Activated CD8-positive, alpha-beta memory T cell treated with anti-CD3 and anti-CD28 coated beads, Interleukin-2, amount 50 U/mL, for 24 hours (primary cell): Measurements from ENCODE around the gene EXOC1.

Experiments
- DNase-seq: peaks from one replicate; pipeline ENCODE4 v3.0.0-alpha.2; 2020; ENCODE audit errors: extremely low read depth

Gene EXOC1

DNA sequence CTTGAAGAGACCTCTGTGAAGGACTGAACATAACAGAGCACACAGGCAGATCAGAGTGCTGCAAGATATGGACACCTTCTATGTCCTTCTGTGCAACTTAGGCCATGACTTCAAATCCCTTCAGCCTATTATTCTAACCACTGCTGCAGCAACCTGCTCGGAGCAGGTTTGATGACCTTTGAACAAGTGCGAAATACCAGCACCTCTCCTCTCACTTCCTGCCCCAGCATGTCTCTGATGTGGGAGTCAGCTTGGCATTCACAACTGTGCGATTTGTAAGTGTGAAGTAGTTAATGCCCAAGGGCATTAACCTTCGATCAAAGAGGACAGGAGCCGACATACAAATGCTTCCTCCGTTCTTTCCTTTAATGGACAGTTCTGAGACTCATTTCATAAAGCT lies 1.6 kb upstream of the EXOC1 start:
- no peak for DNase-seq

GRCh38 chr4:55854129-55854528 lies 681 bp downstream of the EXOC1 start:
- DNase-seq: no peak

- DNase-seq: no peak
Measured at GRCh38 chr4:55857586-55857985, 4.1 kb downstream of the EXOC1 start.

GRCh38 chr4:55859711-55860110 lies 6.3 kb downstream of the EXOC1 start:
- DNase-seq: no peak

DNA sequence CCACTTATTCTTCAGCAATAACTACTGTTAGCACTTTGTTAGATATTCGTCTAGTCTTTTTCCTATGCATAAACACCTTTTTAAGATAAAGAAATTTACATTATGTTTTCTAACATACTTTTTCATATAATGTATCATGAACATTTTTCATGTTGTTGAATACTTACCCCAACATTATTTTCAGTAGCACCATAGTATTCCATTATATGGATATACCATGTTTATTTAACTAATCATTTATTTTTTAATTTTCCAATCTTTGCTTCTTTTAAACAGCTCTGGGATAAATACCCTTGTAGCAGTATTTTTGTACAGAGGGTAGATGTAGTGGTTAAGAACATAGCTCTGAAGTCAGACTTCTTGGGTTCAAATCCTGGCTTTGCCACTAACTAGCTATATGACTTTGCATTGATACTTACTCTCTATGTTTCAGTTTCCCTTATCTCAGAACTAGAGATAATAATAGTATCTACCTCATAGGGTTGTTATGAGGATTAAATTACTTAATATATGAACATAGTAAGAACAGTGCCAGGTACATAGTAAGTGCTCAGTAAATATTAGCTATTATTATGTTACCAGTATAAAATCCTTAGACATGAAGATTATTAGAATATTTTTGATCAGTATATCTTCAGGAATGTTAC lies 11.3 kb downstream of the EXOC1 start:
- no peak for DNase-seq

DNA sequence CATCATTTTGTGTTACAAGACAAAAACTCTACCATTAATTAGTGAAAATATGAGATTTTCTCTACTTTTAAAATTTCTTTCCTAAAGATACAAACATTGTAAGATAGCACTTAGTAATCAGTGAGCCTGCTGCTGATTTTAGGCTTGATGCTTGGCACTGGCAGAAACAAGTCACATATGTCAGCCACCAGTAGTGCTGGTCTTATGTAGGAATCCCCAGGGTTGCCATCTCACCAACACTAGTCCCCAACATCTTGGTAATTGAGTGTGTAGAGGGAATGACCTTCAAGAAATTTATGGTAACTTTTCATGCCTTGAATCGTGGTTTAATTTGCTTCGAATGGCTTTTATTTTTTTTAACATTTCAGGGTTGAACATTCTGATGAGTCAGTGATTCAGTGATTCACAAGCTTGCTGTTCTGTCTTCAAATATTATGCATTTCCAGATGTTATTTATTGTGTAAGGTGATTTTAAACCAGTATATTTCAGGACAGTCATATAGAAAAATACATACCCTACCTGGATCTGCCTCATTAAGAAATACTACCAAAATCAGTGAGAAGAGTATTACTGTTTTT lies 11.9 kb downstream of the EXOC1 start:
- no peak for DNase-seq

GRCh38 chr4:55866290-55866907 lies 13.0 kb downstream of the EXOC1 start:
- no peak for DNase-seq

GRCh38 chr4:55866973-55867574 lies 13.6 kb downstream of the EXOC1 start:
- DNase-seq: no peak

DNA sequence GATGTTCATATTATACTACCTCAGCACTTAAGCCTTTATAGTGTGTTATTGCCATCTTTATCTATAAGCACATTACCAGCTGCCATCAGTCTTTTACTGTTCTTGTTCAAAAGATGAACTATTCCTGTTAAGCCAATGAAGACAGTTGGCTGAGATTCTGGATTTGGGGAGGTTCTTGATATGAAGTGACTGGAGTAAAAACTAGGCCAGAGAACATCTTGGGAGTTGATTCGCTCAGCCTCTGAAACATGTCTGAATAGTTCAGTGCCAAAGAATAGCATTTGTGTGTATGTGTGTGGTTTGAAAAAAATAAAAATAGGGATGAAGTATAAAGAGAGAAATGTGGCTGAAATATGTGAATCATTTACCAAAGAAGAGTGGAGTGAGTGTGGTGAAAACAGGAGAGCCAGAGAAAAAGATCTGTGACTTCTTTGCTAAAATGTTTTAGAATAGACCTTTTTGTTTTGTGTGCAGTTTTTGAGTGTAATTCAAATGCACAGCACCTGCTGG lies 15.2 kb downstream of the EXOC1 start:
- no peak for DNase-seq

GRCh38 chr4:55871299-55871800 lies 17.9 kb downstream of the EXOC1 start:
- no peak for DNase-seq

- no peak for DNase-seq
Measured at GRCh38 chr4:55874831-55875230, 21.4 kb downstream of the EXOC1 start.

GRCh38 chr4:55876387-55876786 lies 22.9 kb downstream of the EXOC1 start:
- no peak for DNase-seq

DNA sequence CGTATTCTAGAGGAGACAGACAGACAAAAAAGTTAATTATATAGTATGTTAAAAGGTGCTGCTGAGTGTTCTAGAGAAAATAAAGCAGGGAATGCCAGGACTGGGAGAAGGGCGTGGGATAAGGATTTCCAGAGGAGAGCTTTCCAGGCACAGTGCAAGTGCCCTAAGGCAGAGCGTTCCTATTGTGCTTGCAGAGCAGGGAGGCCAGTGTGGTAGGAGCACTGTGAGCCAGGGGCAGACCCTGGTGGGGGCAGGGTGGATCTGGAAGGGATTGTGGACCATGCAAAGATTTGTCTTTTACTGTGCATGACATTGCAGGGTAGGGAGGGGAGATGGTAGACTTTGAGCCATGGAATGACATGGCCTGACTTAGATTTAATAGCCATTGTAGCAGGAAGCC lies 25.8 kb downstream of the EXOC1 start:
- no peak for DNase-seq

DNA sequence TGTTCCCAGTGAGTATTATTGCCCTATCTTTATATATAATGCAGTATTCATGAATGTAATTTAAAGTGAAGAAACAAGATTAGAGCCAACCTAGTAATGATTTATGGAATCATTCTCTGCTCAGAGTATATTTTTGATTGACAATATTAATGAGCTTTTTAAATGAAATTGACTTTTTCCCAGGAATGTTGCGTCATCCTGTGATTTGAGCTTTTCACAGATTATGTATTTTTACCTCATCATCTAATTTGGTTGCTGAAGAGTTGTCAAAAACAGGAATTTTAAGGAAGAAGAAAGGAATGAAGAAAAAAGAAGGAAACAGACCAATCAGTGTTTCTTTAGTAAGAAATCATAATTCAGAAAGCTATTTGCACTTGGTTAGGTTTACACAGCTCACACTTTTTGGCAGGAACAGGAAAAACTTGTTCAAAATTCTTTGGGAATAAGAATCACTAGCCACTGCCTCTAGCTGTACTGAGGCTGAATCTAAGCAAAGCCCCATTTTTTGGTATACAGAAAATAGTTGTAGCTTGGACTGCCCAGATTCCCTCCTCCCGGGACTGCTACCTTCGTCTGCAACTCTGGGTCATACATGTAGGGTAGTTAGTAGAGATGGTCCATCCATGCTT lies 27.3 kb downstream of the EXOC1 start:
- no peak for DNase-seq

GRCh38 chr4:55884093-55884850 lies 30.8 kb downstream of the EXOC1 start:
- no peak for DNase-seq

DNA sequence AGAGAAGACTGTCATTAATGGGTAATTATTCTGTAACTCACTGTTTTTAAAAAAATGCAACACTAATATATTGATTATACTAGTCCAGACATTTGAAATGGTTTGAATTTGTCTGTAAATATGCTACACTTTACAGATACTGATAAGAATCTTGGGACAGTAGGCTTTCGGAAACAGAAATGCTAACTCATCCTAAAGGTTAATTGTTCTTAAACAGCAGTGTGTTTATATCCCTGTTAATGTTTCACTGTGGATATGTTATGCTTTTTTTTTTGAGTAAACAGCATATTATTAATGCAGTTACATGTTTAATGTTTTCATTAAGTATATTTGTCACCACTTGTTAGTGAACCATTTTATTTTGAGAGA lies 31.4 kb downstream of the EXOC1 start:
- DNase-seq: no peak

DNA sequence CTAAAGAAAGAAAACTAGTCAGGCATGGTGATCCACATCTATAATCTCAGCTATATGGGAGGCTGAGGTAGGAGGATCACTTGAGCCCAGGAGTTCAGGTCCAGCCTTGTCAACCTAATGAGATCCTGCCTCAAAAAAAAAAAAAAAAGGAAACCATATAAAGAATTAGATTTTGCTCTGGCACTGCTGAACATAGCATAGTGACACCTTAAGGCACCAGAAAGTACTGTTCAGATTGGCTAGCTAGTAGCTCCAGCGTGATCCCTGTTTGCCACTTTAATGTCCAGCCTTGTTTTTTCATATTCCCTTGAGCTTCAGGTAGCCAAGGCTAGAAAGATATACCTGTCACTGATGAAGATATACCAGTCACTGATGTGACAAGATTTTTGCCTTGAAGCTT lies 34.1 kb downstream of the EXOC1 start:
- DNase-seq: no peak

DNA sequence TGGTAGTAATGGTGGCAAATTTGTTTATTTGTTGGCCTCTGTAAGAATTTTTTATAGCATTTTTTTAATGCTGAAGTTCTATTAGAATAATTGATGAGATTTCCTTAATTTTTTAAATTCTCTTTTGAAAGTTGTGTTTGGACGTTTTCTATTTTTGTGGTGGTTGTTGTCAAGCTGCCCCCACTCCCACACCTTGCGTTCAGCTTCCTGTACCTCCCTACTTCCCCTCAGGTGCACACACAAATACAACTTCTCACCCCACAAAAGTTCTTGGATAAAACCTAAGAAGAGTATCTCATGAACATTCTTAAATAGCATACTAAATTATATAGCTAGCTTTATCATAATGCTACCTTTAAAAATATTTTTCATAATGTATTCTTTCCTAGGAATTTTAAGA lies 38.7 kb downstream of the EXOC1 start:
- DNase-seq: no peak

GRCh38 chr4:55896622-55897021 lies 43.2 kb downstream of the EXOC1 start:
- DNase-seq: no peak

DNA sequence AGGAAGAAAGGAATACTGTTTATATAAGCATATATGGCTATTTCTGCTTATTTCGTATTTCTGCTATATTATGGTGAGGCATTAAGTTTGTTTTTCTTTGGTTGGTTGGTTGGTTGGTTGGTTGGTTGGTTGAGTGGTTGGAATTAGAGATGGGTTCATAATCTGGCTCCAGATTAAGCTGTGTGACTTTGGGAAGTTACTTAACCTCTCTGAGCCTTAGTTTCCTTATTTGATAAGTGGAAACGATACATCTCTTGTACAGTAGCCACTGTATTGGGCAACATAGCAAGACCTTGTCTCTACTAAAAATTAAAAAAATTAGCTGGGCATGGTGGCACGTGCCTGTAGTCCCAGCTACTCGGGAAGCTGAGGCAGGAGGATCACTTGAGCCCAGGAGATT lies 49.2 kb downstream of the EXOC1 start:
- DNase-seq: no peak

DNA sequence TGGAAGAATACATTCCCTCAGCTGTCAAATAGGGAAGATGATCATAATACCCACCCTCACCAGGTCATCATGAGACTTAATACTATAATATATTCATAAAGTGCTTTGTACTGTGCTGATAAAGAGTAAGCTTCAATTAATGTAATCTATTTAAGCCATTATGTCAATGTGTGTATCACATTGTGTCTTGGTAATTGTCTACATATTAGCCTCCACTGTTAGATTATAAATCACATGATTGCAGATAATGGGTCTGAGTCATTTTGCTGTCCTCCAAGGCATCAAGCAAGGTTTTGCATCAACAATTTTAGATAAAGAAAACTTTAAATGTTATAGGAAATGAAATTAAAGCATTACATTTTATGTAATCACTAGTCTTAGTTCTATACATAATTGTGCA lies 50.1 kb downstream of the EXOC1 start:
- DNase-seq: no peak

DNA sequence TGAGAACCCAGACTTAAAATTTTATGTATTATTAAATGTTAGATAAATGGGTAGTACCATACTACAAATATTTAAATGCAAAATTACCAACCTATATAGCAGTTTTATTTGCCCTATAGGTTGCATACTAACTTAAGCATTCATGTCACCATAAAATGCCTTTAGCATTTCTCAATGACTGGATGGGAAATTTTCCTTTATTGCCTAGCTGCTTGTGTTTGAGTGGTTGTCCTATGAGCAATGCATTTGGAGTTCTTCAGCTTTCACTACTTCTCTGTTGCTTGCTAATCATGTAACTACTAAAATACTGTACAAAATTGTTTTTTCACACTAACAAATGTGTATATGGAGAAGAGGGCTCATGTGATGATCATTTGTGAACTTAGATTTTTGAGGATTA lies 51.1 kb downstream of the EXOC1 start:
- DNase-seq: no peak
